NOMO-1 treated with DMSO at 0.1 percent for 48 hours (cell line): ENCODE results near the gene PSENEN.

Experiments used
- DNase-seq: peaks from one replicate; lab custom pipeline; 2025; ENCODE audit not compliant: unreplicated experiment; lab: John Stamatoyannopoulos, UW

PSENEN gene

GRCh38 chr19:35733180-35734125 is 12.0 kb upstream of the PSENEN start:
- DNase-seq: no peak

GRCh38 chr19:35734273-35734672 is 11.2 kb upstream of the PSENEN start:
- no peak for DNase-seq

- no peak for DNase-seq
Measured at GRCh38 chr19:35734889-35735288, 10.6 kb upstream of the PSENEN start.

GRCh38 chr19:35736913-35737886 is 8.3 kb upstream of the PSENEN start:
- DNase-seq: no peak

GRCh38 chr19:35738021-35738886 is 7.2 kb upstream of the PSENEN start:
- no peak for DNase-seq

GRCh38 chr19:35738887-35739229 is 6.6 kb upstream of the PSENEN start:
- no peak for DNase-seq

GRCh38 chr19:35739275-35740107 is 6.0 kb upstream of the PSENEN start:
- no peak for DNase-seq

- DNase-seq: no peak
Measured at GRCh38 chr19:35740108-35740422, 5.4 kb upstream of the PSENEN start.

GRCh38 chr19:35740423-35741202 is 4.8 kb upstream of the PSENEN start:
- DNase-seq: peak; percentile 97

GRCh38 chr19:35741203-35741515 is 4.3 kb upstream of the PSENEN start:
- no peak for DNase-seq

GRCh38 chr19:35742121-35742724 is 3.2 kb upstream of the PSENEN start, which contains the start of gene IGFLR1:
Gene IGFLR1, minus strand, starts transcription at chr19:35742452. Its CDS starts 1,272 bp downstream, at chr19:35741180.
- peak; percentile 62 for DNase-seq

GRCh38 chr19:35743640-35744429 is 1.6 kb upstream of the PSENEN start:
- DNase-seq: no peak

- peak; percentile 90 for DNase-seq
Measured at GRCh38 chr19:35744430-35745327, 772 bp upstream of the PSENEN start.

GRCh38 chr19:35746087-35746462 is 624 bp downstream of the PSENEN start:
- no peak for DNase-seq

- no peak for DNase-seq
Measured at GRCh38 chr19:35746531-35746930, 1.1 kb downstream of the PSENEN start.

- peak; percentile 98 for DNase-seq
Measured at GRCh38 chr19:35748106-35749020, 2.9 kb downstream of the PSENEN start, which contains the start of gene LIN37. Gene LIN37, plus strand, starts transcription at chr19:35748576. Its CDS starts 149 bp downstream, at chr19:35748725.
